ENCODE results near the gene CCDC34.
"Not testable (repeated sequence)": the region's sequence is repeated elsewhere in the genome, so short reads cannot be mapped to it uniquely, and the experiment has no call there.

Gene CCDC34

GRCh38 chr11:27357250-27357649 lies 5.8 kb downstream of the CCDC34 start:
- no peak for DNase-seq

GRCh38 chr11:27356624-27357222 lies 6.3 kb downstream of the CCDC34 start:
- DNase-seq, result no peak

- no peak for DNase-seq
Measured at GRCh38 chr11:27355575-27356104, 7.4 kb downstream of the CCDC34 start.

GRCh38 chr11:27354359-27354965 lies 8.6 kb downstream of the CCDC34 start:
- DNase-seq, result no peak

GRCh38 chr11:27353593-27354358 lies 9.2 kb downstream of the CCDC34 start:
- DNase-seq, result no peak

GRCh38 chr11:27352781-27353180 lies 10.2 kb downstream of the CCDC34 start:
- DNase-seq, result no peak

- DNase-seq, result no peak
Measured at GRCh38 chr11:27350511-27350910, 12.5 kb downstream of the CCDC34 start.

GRCh38 chr11:27349919-27350318 lies 13.1 kb downstream of the CCDC34 start:
- no peak for DNase-seq

GRCh38 chr11:27348340-27348873 lies 14.6 kb downstream of the CCDC34 start:
- no peak for DNase-seq

GRCh38 chr11:27347359-27348339 lies 15.4 kb downstream of the CCDC34 start:
- no peak for DNase-seq

GRCh38 chr11:27339941-27340340 lies 23.1 kb downstream of the CCDC34 start:
- DNase-seq, result no peak

- DNase-seq, result not testable (repeated sequence)
Measured at GRCh38 chr11:27334764-27335163, 28.3 kb downstream of the CCDC34 start.

GRCh38 chr11:27331981-27332380 lies 31.0 kb downstream of the CCDC34 start:
- DNase-seq, result no peak

- DNase-seq, result no peak
Measured at GRCh38 chr11:27330633-27331270, 32.3 kb downstream of the CCDC34 start.

GRCh38 chr11:27329867-27330632 lies 33.0 kb downstream of the CCDC34 start:
- no peak for DNase-seq

- no peak for DNase-seq
Measured at GRCh38 chr11:27328614-27329013, 34.4 kb downstream of the CCDC34 start.

GRCh38 chr11:27327064-27327463 lies 36.0 kb downstream of the CCDC34 start:
- not testable (repeated sequence) for DNase-seq

GRCh38 chr11:27322196-27322595 lies 40.8 kb downstream of the CCDC34 start:
- DNase-seq, result not testable (repeated sequence)

GRCh38 chr11:27321340-27321739 lies 41.7 kb downstream of the CCDC34 start:
- DNase-seq, result not testable (repeated sequence)

GRCh38 chr11:27319072-27319471 lies 43.9 kb downstream of the CCDC34 start:
- DNase-seq, result no peak

GRCh38 chr11:27317751-27318150 lies 45.3 kb downstream of the CCDC34 start:
- no peak for DNase-seq

Data from activated effector memory CD4-positive, alpha-beta T cell treated with anti-CD3 and anti-CD28 coated beads, Interleukin-2, amount 50 U/mL, for 16 hours (primary cell).